ENCODE results near the gene FAHD1.

Gene FAHD1

GRCh38 chr16:1815461-1815860 is 11.5 kb upstream of the FAHD1 start:
- no peak for TF ChIP-seq CTCF (IDR thresholded peaks at IDR 0.05; ENCODE audit: low read depth, low read length)
- no peak for DNase-seq (ENCODE audit: extremely low read depth, low read depth)

GRCh38 chr16:1816396-1817275 is 10.4 kb upstream of the FAHD1 start:
- TF ChIP-seq CTCF (IDR thresholded peaks at IDR 0.05; ENCODE audit: low read depth, low read length): no peak
- DNase-seq (ENCODE audit: extremely low read depth, low read depth): no peak

- DNase-seq (ENCODE audit: extremely low read depth, low read depth): no peak
- TF ChIP-seq CTCF (IDR thresholded peaks at IDR 0.05; ENCODE audit: low read depth, low read length): no peak
Measured at GRCh38 chr16:1817276-1817589, 9.8 kb upstream of the FAHD1 start.

GRCh38 chr16:1817716-1818115 is 9.3 kb upstream of the FAHD1 start:
- DNase-seq (ENCODE audit: extremely low read depth, low read depth): no peak
- no peak for TF ChIP-seq CTCF (IDR thresholded peaks at IDR 0.05; ENCODE audit: low read depth, low read length)

- DNase-seq (ENCODE audit: extremely low read depth, low read depth): no peak
- TF ChIP-seq CTCF (IDR thresholded peaks at IDR 0.05; ENCODE audit: low read depth, low read length): no peak
Measured at GRCh38 chr16:1818204-1818872, 8.7 kb upstream of the FAHD1 start.

GRCh38 chr16:1818873-1819525 is 8.0 kb upstream of the FAHD1 start:
- no peak for TF ChIP-seq CTCF (IDR thresholded peaks at IDR 0.05; ENCODE audit: low read depth, low read length)

GRCh38 chr16:1819611-1820010 is 7.4 kb upstream of the FAHD1 start:
- DNase-seq (ENCODE audit: extremely low read depth, low read depth): no peak
- no peak for TF ChIP-seq CTCF (IDR thresholded peaks at IDR 0.05; ENCODE audit: low read depth, low read length)

More at GRCh38 chr16:1818873-1819525, 8.0 kb upstream of the FAHD1 start:
- DNase-seq (ENCODE audit: extremely low read depth, low read depth): no peak

Data from AG09319 (cell line).